GM12878 (cell line): ENCODE data around the gene LIN37. TPM values are rescaled to one million over a fixed set of nuclear protein-coding genes. Genes with fewer than 3 reads are reported as not detected.

Source experiments
- ATAC-seq: fragments of 200-7000 bp; cut with Tn5 transposase; 3 replicates; pipeline ENCODE4 v1.9.1; 2020; ENCODE audit warnings: mild to moderate bottlenecking, moderate library complexity
- BruUV-seq: library from RNA; stranded (reverse); fragments of 400-500 nt; replicated peaks from 2 replicates; lab custom pipeline; 2021; lab: Mats Ljungman, UMichigan
- CTCF ChIA-PET: fragments of 300-600 bp; sonication (Branson Sonifier 250); formaldehyde crosslinking; extraction: SDS; loops from one replicate; lab custom pipeline; 2021; ENCODE audit warnings: inconsistent platforms; lab: Yijun Ruan, JAX
- POLR2A ChIA-PET: fragments of 350-600 bp; formaldehyde crosslinking; extraction: SDS; loops from one replicate; lab custom pipeline; 2021; ENCODE audit warnings: inconsistent platforms; lab: Charles Lee
- RAD21 ChIA-PET: fragments of 300-600 bp; sonication (Branson Sonifier 250); formaldehyde crosslinking; loops from one replicate; lab custom pipeline; 2023; ENCODE audit warnings: antibody characterized with exemption; ENCODE audit not compliant: unreplicated experiment; lab: Charles Lee
- SMC1A ChIA-PET: fragments of 300-600 bp; sonication (Branson Sonifier 250); formaldehyde crosslinking; loops from one replicate; lab custom pipeline; 2023; ENCODE audit not compliant: unreplicated experiment, uncharacterized antibody; lab: Charles Lee
- DNase-seq: peaks from one replicate; pipeline ENCODE4 v3.0.0-alpha.2; 2011; ENCODE audit warnings: low read depth, low spot score
- FAIRE-seq: peaks from 3 replicates; lab custom pipeline; 2011; peaks lifted over from hg19 to GRCh38; lab: Jason Lieb, UNC
- H2AFZ ChIP-seq: 2 replicates; pipeline ENCODE4 v1.6.0; 2011; ENCODE audit warnings: low read depth, low read length, control low read depth; ENCODE audit not compliant: control insufficient read depth
- H3K27ac ChIP-seq: 2 replicates; pipeline ENCODE4 v1.5.1; 2011; ENCODE audit warnings: control low read depth; ENCODE audit not compliant: control insufficient read depth, insufficient read depth
- H3K27me3 ChIP-seq, 2 experiments: replicated peaks in 1 of 2; 2 replicates each; pipeline versions ENCODE4 v1.6.0 to v1.6.1; 2011; ENCODE audit warnings: low read length in 1 of 2; ENCODE audit not compliant: control insufficient read depth in 2 of 2, insufficient read depth in 2 of 2
- H3K36me3 ChIP-seq, 2 experiments: 2 replicates each; pipeline ENCODE4 v1.5.1; 2011; ENCODE audit warnings: low read length in 1 of 2; ENCODE audit not compliant: control insufficient read depth in 2 of 2, insufficient read depth in 2 of 2
- H3K4me1 ChIP-seq: 2 replicates; pipeline ENCODE4 v1.6.1; 2011; ENCODE audit warnings: mild to moderate bottlenecking, low read length, moderate library complexity, mixed read lengths; ENCODE audit not compliant: control insufficient read depth, insufficient read depth
- H3K4me2 ChIP-seq: 2 replicates; pipeline ENCODE4 v1.6.0; 2011; ENCODE audit warnings: control low read depth; ENCODE audit not compliant: control insufficient read depth, insufficient read depth
- H3K4me3 ChIP-seq: fragments of 200-600 bp; sonication (generic); 2 replicates; pipeline ENCODE4 v1.5.1; 2016
- H3K79me2 ChIP-seq: 2 replicates; pipeline ENCODE4 v1.6.0; 2011; ENCODE audit warnings: low read length; ENCODE audit not compliant: control insufficient read depth, insufficient read depth
- H3K9ac ChIP-seq: 2 replicates; pipeline ENCODE4 v1.8.0; 2011; ENCODE audit warnings: low read length, control low read depth, mixed read lengths; ENCODE audit not compliant: control insufficient read depth, insufficient read depth
- H3K9me3 ChIP-seq: replicated peaks from 3 replicates; pipeline ENCODE4 v1.5.1; 2011; ENCODE audit warnings: mild to moderate bottlenecking, low read length; ENCODE audit not compliant: control insufficient read depth, insufficient read depth
- H4K20me1 ChIP-seq: 2 replicates; pipeline ENCODE4 v1.6.0; 2011; ENCODE audit not compliant: control insufficient read depth, insufficient read depth
- DPF2 ChIP-seq: fragments of 450-650 bp; IDR thresholded peaks from 2 replicates; pipeline ENCODE4 v1.6.1; 2017; ENCODE audit warnings: mild to moderate bottlenecking
- JUND ChIP-seq: IDR thresholded peaks from 2 replicates; pipeline ENCODE4 v1.6.1; 2012; ENCODE audit warnings: low read depth, mild to moderate bottlenecking, low read length, improper control_type of control experiment, moderate library complexity
- MTA3 ChIP-seq: IDR thresholded peaks from 2 replicates; pipeline ENCODE4 v1.6.1; 2012; ENCODE audit warnings: low read length, inconsistent platforms, borderline replicate concordance
- POLR2A ChIP-seq: IDR thresholded peaks from 2 replicates; pipeline ENCODE4 v1.6.1; 2011; ENCODE audit warnings: low read depth, mild to moderate bottlenecking, low read length
- TCF3 ChIP-seq: IDR thresholded peaks from 2 replicates; pipeline ENCODE4 v1.6.1; 2012; ENCODE audit warnings: low read depth, mild to moderate bottlenecking, low read length, borderline replicate concordance; ENCODE audit not compliant: insufficient read depth
- ZZZ3 ChIP-seq: IDR thresholded peaks from 2 replicates; pipeline ENCODE4 v1.6.1; 2011; ENCODE audit warnings: low read depth; ENCODE audit not compliant: control insufficient read depth, insufficient read length
- WGBS: methylation state at CpG from one replicate; pipeline ENCODE4 v1.1.6; 2016; ENCODE audit warnings: low lambda C conversion rate; ENCODE audit not compliant: insufficient replicate concordance, insufficient coverage; ENCODE audit errors: missing lambda C conversion rate; 5-methylcytosine and 5-hydroxymethylcytosine counted together
- in situ Hi-C: fragments of 300-500 bp; cut with MboI; formaldehyde crosslinking; loops from 9 replicates; pipeline ENCODE4 v1.14.3; 2018; ENCODE audit warnings: mixed read lengths
- intact Hi-C: fragments of 100-400 bp; cut with micrococcal nuclease; formaldehyde crosslinking; loops from one replicate; pipeline ENCODE4 v1.14.2; 2022; ENCODE audit not compliant: unreplicated experiment
- polyA plus RNA-seq, 11 experiments: library from polyadenylated mRNA; depleted of rRNA in 4 of 11; unstranded in 6 of 11; stranded (reverse) in 5 of 11; fragments of >200 nt; fragmentation: Nextera tagmentation in 4 of 11; fragmentation: Illumina TruSeq in 1 of 11; extraction: Ambion mirVana in 4 of 11; extraction: Trizol in 1 of 11; gene quantifications; 1 replicate in 1 of 11; 2 replicates in 10 of 11; pipeline versions ENCODE4 v1.2.1 to v1.2.3, GENCODE V29; 2011 to 2016; ENCODE audit warnings: inconsistent platforms in 2 of 11, missing spikeins in 2 of 11, low read depth in 1 of 11
- total RNA-seq, 4 experiments: library from RNA; depleted of rRNA in 3 of 4; stranded (reverse); fragments of >200 nt in 3 of 4; fragmentation: Illumina TruSeq in 1 of 4; extraction: Trizol in 1 of 4; gene quantifications; 2 replicates each; pipeline versions ENCODE4 v1.2.1 to v1.2.3, GENCODE V29; 2013 to 2021
- TF ChIP-seq, protein P1 (sequence below): IDR thresholded peaks from 2 replicates; pipeline ENCODE4 v1.6.1; 2012; ENCODE audit warnings: low read length, inconsistent platforms

Gene LIN37
- total and polyA plus RNA-seq, 10 of the 15 experiments (the other 5 are each of a cell fraction or from before 2014, with no cell fraction given), result 0.69 to 11.9 (median 7.6) TPM

GRCh38 chr19:35719402-35720162, 28.8 kb upstream of the LIN37 start:
- POLR2A ChIA-PET, result interaction anchor here (1.0 to 1.8 kb wide), 9 partner anchors 17 to 29 kb away, joined by 4 to 12 read pairs (median 5); partner anchors contain the start of genes IGFLR1, LIN37, PSENEN and U2AF1L4
- CTCF ChIA-PET, result interaction anchor here (0.6 to 1.5 kb wide), 6 partner anchors 17 to 26 kb away, joined by 3 to 8 read pairs (median 4); no protein-coding TSS in a partner anchor
- peak overlapping the region; percentile 97 for H3K4me2 ChIP-seq
- TF ChIP-seq POLR2A, result peak; percentile 45
- no peak for TF ChIP-seq TCF3
- TF ChIP-seq MTA3, result no peak
- no peak for TF ChIP-seq JUND
- no peak for TF ChIP-seq DPF2
- TF ChIP-seq ZZZ3, result no peak
- TF ChIP-seq, protein P1, sequence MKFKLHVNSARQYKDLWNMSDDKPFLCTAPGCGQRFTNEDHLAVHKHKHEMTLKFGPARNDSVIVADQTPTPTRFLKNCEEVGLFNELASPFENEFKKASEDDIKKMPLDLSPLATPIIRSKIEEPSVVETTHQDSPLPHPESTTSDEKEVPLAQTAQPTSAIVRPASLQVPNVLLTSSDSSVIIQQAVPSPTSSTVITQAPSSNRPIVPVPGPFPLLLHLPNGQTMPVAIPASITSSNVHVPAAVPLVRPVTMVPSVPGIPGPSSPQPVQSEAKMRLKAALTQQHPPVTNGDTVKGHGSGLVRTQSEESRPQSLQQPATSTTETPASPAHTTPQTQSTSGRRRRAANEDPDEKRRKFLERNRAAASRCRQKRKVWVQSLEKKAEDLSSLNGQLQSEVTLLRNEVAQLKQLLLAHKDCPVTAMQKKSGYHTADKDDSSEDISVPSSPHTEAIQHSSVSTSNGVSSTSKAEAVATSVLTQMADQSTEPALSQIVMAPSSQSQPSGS, result no peak
- BruUV-seq, result TSS peak; percentile 18
- intact Hi-C loops (no loop called here), in situ Hi-C loops (no loop called here)
- ATAC-seq (no peak), FAIRE-seq (no peak), DNase-seq (no peak)
- H4K20me1 ChIP-seq, result no peaks in the 10 kb centered on the region
- H3K9me3 ChIP-seq, result no peaks in the 10 kb centered on the region
- H3K27ac ChIP-seq, result peak overlapping the region; percentile 72
- no peak overlapping the region for H2AFZ ChIP-seq
- peaks cover 12 to 17% of the 10 kb centered on the region in 2 experiments for H3K36me3 ChIP-seq
- peak overlapping the region; percentile 83 for H3K9ac ChIP-seq
- H3K27me3 ChIP-seq, result no peaks in the 10 kb centered on the region
- H3K4me1 ChIP-seq, result peaks cover 24% of the 10 kb centered on the region
- 84% methylated on average over 30 of the region's 32 CpGs for WGBS
- SMC1A ChIA-PET, result interaction anchor here (1.0 to 1.5 kb wide), 7 partner anchors 19 to 71 kb away, joined by 3 to 8 read pairs (median 4); partner anchors contain the start of genes COX6B1 and LIN37
- RAD21 ChIA-PET, result interaction anchor here (0.5 to 1.6 kb wide), 11 partner anchors 17 to 212 kb away, joined by 3 to 10 read pairs (median 5); partner anchors contain the start of genes COX6B1, IGFLR1, LIN37 and PSENEN
- peak overlapping the region; percentile 97 for H3K4me3 ChIP-seq
- H3K79me2 ChIP-seq, result peaks cover 44% of the 10 kb centered on the region
